ENCODE results near the gene TSHZ2.

TSHZ2 gene

DNA sequence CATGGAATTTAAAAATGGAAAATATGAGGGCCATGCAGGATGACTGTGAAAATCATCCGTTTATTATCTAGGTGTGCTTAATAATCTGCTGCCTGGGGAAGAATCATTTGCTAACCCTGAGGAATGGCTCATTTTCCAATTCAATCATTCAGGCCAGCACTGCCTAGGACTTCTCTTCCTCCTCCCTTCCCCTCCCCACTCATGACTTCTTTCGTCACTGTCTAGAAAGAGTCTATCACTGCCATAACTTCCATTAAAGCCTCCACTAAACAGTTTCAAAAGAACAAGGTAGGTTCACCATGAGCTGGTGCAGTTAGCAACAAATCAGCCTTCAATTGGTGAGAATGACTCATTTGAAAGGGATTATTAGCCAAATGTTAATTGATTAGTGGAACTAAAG lies 43.9 kb downstream of the TSHZ2 start:
- no peak for DNase-seq (ENCODE audit: low read depth)
- H3K4me3 ChIP-seq (ENCODE audit: low read depth, low read length), result no peak overlapping the region
- TF ChIP-seq, protein P1, sequence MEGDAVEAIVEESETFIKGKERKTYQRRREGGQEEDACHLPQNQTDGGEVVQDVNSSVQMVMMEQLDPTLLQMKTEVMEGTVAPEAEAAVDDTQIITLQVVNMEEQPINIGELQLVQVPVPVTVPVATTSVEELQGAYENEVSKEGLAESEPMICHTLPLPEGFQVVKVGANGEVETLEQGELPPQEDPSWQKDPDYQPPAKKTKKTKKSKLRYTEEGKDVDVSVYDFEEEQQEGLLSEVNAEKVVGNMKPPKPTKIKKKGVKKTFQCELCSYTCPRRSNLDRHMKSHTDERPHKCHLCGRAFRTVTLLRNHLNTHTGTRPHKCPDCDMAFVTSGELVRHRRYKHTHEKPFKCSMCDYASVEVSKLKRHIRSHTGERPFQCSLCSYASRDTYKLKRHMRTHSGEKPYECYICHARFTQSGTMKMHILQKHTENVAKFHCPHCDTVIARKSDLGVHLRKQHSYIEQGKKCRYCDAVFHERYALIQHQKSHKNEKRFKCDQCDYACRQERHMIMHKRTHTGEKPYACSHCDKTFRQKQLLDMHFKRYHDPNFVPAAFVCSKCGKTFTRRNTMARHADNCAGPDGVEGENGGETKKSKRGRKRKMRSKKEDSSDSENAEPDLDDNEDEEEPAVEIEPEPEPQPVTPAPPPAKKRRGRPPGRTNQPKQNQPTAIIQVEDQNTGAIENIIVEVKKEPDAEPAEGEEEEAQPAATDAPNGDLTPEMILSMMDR (IDR thresholded peaks at IDR 0.05; ENCODE audit: low read depth, low read length, missing control alignments), result no peak

DNA sequence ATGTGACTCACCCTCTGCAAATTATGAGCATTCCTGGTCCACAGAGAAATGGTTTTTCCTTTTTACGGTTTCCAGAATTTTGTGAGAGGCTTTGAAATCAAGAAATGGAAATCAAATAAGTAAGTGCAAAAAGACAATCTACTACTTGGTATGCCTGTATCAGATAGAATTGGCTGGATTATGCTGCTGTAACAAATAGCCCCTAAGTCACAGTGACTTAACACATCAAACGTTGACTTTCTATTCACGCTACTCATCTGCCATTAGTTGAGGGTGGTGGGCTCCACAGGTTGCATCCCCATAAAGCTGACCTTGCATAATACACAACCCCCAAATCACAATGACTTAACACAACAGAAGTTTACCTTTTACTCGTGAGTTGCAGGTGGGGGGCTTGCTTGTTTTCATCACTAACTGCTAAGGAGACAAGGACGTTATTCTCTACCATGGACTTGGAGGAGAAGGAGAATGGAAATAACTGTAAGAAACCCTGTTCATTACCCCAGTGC lies 44.4 kb downstream of the TSHZ2 start:
- no peak for DNase-seq (ENCODE audit: low read depth)
- H3K4me3 ChIP-seq (ENCODE audit: low read depth, low read length), result no peak overlapping the region
- TF ChIP-seq, protein P1 (IDR thresholded peaks at IDR 0.05; ENCODE audit: low read depth, low read length, missing control alignments), result no peak

DNA sequence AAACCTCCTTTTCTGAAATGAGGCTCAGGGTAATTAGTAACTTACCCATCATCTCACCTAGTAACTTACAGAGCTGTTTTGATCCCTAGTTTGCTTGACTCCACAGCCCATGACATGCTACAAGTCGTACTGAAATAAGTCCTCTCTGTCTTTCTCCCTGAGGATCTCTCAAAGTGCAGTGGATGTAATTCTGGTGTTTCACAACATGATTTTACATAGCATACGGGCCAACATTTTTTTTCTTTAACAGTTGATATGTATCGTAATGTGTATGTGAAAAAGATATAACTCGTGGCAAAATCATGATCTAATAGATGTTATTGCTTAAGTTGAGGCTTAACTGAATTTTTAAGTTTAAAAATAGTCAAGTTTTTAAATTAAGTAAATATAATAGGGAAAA lies 45.0 kb downstream of the TSHZ2 start:
- TF ChIP-seq, protein P1 (IDR thresholded peaks at IDR 0.05; ENCODE audit: low read depth, low read length, missing control alignments), result no peak
- no peak for DNase-seq (ENCODE audit: low read depth)

DNA sequence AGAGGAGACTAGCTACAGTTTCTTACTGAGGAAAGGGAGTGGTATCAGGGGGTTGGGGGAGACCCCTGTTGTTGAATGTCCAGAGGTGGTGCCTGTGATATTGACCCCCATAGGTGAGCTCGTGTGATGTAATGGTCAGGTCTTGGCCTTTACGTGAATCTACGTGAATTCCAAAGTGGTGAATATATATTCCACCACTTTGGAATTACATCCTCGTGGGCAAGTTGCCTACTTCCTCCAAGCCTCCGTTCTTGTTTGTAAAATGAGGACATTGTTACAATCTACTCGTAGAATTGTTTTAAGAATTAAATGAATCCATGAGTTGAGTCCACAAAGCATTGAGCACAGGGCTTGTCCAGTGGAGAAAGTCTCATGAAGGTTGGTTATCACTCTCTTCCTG lies 47.3 kb downstream of the TSHZ2 start:
- H3K4me3 ChIP-seq (ENCODE audit: low read depth, low read length), result no peak overlapping the region
- DNase-seq (ENCODE audit: low read depth), result no peak
- TF ChIP-seq, protein P1 (IDR thresholded peaks at IDR 0.05; ENCODE audit: low read depth, low read length, missing control alignments), result no peak

More for the DNA sequence above, 45.0 kb downstream of the TSHZ2 start:
- H3K4me3 ChIP-seq (ENCODE audit: low read depth, low read length), result no peak overlapping the region

DNA sequence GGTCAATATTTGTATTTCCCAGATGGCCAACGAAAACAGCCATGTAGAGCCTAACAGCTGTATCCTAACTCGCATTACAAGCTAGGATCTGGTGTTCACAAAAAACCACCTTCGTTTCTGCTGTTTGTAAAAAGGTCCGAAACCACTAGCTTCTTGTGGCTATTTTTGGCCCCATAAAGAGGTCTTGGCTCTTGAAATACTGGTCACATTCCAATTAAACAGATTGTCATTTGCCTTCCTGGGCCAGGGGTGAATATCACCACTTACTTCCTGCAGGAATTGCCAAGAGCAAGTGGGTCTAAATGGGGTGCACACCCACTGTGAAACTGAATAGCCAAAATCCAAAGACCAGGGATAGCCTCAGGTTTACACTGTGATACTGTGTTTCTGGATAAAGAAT lies 48.2 kb downstream of the TSHZ2 start:
- no peak for DNase-seq (ENCODE audit: low read depth)
- TF ChIP-seq, protein P1 (IDR thresholded peaks at IDR 0.05; ENCODE audit: low read depth, low read length, missing control alignments), result no peak
- no peak overlapping the region for H3K4me3 ChIP-seq (ENCODE audit: low read depth, low read length)

DNA sequence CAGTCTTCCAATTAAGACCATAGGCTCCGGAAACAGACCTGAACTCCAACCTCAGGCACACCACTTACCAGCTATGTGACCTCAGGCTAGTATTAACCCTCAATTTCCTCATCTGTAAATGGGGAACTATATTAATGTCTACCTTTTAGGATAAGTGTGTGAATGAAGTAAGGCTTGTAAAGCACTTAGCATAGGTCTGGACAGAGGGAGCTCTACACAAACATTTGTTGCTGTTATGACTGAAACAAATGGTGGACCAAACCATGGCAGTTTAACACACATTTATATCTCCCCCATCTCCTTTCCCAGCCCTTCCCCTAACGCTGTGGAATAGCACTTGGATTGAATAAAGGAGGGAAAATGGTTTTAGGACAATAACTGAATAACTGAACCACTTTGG lies 48.7 kb downstream of the TSHZ2 start:
- DNase-seq (ENCODE audit: low read depth), result no peak

DNA sequence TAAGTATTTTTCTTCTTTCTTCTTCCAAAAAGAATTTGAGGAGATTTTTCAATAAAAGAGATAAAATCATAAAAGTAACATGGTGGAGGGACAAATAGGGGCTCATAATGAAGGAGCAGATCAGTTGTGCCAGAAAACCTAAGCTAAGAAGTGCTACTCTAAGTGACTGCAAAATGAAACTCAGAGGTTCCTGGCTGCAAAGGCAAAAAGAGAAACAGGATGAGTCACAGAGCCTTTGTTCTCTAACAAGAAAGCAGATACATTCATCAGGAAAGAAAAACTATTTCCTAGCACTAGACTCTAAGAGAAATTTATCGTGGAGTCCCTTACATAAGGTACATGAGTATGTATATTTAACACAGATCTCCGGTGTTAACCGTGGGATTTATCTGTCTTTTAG lies 49.8 kb downstream of the TSHZ2 start:
- no peak overlapping the region for H3K4me3 ChIP-seq (ENCODE audit: low read depth, low read length)
- no peak for DNase-seq (ENCODE audit: low read depth)
- TF ChIP-seq, protein P1 (IDR thresholded peaks at IDR 0.05; ENCODE audit: low read depth, low read length, missing control alignments), result no peak

More for the DNA sequence above, 48.7 kb downstream of the TSHZ2 start:
- no peak overlapping the region for H3K4me3 ChIP-seq (ENCODE audit: low read depth, low read length)
- TF ChIP-seq, protein P1 (IDR thresholded peaks at IDR 0.05; ENCODE audit: low read depth, low read length, missing control alignments), result no peak

Measured in GM12864 (cell line).